Ishikawa (cell line): ENCODE measurements around the gene NOL4L.

ENCODE experiments used
- CEBPB ChIP-seq: IDR thresholded peaks from 2 replicates; pipeline ENCODE4 v1.6.1; 2012
- EGR1 ChIP-seq: IDR thresholded peaks from 2 replicates; pipeline ENCODE4 v1.6.1; 2012
- EP300 ChIP-seq: IDR thresholded peaks from 2 replicates; pipeline ENCODE4 v1.6.1; 2012; ENCODE audit warnings: borderline replicate concordance
- FOXM1 ChIP-seq: IDR thresholded peaks from 2 replicates; pipeline ENCODE4 v1.6.1; 2012; ENCODE audit warnings: low read depth, borderline replicate concordance
- MAX ChIP-seq: IDR thresholded peaks from 2 replicates; pipeline ENCODE4 v1.6.1; 2012
- NFIC ChIP-seq: IDR thresholded peaks from 2 replicates; pipeline ENCODE4 v1.6.1; 2012
- RAD21 ChIP-seq: IDR thresholded peaks from 2 replicates; pipeline ENCODE4 v1.6.1; 2012; ENCODE audit warnings: low read depth
- REST ChIP-seq: IDR thresholded peaks from 2 replicates; pipeline ENCODE4 v1.6.1; 2012; ENCODE audit warnings: low read depth, mild to moderate bottlenecking
- TAF1 ChIP-seq: IDR thresholded peaks from 2 replicates; pipeline ENCODE4 v1.6.1; 2012; ENCODE audit warnings: low read depth, mild to moderate bottlenecking
- TEAD4 ChIP-seq: IDR thresholded peaks from 2 replicates; pipeline ENCODE4 v1.6.1; 2012
- USF1 ChIP-seq: IDR thresholded peaks from 2 replicates; pipeline ENCODE4 v1.6.1; 2012
- YY1 ChIP-seq: IDR thresholded peaks from 2 replicates; pipeline ENCODE4 v1.6.1; 2012; ENCODE audit warnings: low read depth

- no peak for TF ChIP-seq FOXM1
- no peak; the same call in 1 of the 2 replicates for TF ChIP-seq YY1
- TF ChIP-seq TAF1, result no peak
- TF ChIP-seq TEAD4, result peak; percentile 77
- TF ChIP-seq EP300, result no peak
- peak; percentile 45; the same call in 1 of the 2 replicates for TF ChIP-seq MAX
- peak; percentile 64 for TF ChIP-seq RAD21
- TF ChIP-seq REST, result no peak
- no peak for TF ChIP-seq USF1
- TF ChIP-seq EGR1, result peak; percentile 52
- TF ChIP-seq CEBPB, result no peak
- no peak for TF ChIP-seq NFIC
Observed at GRCh38 chr20:32456869-32457478, 128.2 kb downstream of the NOL4L start.
